RWPE1 (cell line): Measurements from ENCODE around the gene DEPP1.

ENCODE experiments used
- CTCF ChIA-PET: fragments of 350-600 bp; sonication (Branson Sonifier 250); formaldehyde crosslinking; extraction: SDS; loops from one replicate; lab custom pipeline; 2021; lab: Yijun Ruan, JAX
- POLR2A ChIA-PET: fragments of 400-600 bp; formaldehyde crosslinking; extraction: SDS; loops from one replicate; lab custom pipeline; 2020; ENCODE audit warnings: antibody characterized with exemption; ENCODE audit not compliant: low non-redundant PET; lab: Yijun Ruan, JAX
- DNase-seq: peaks from one replicate; pipeline ENCODE4 v3.0.0; 2012; ENCODE audit warnings: low spot score
- H3K27ac ChIP-seq: fragments of 450-650 bp; 2 replicates; pipeline ENCODE4 v1.5.1; 2017
- TF ChIP-seq, protein P1 (sequence below): fragments of 450-650 bp; conservative IDR thresholded peaks from 2 replicates; pipeline ENCODE4 v1.5.1; 2017; ENCODE audit warnings: low read depth, mild to moderate bottlenecking

The DEPP1 gene

GRCh38 chr10:45005284-45005683 lies 26.7 kb upstream of the DEPP1 start:
- ChIA-PET CTCF (interaction anchor here (0.7 kb wide), 1 partner anchor 136 kb away, joined by 4 read pairs; no protein-coding TSS in a partner anchor), POLR2A (no interaction called here)
- TF ChIP-seq, protein P1, sequence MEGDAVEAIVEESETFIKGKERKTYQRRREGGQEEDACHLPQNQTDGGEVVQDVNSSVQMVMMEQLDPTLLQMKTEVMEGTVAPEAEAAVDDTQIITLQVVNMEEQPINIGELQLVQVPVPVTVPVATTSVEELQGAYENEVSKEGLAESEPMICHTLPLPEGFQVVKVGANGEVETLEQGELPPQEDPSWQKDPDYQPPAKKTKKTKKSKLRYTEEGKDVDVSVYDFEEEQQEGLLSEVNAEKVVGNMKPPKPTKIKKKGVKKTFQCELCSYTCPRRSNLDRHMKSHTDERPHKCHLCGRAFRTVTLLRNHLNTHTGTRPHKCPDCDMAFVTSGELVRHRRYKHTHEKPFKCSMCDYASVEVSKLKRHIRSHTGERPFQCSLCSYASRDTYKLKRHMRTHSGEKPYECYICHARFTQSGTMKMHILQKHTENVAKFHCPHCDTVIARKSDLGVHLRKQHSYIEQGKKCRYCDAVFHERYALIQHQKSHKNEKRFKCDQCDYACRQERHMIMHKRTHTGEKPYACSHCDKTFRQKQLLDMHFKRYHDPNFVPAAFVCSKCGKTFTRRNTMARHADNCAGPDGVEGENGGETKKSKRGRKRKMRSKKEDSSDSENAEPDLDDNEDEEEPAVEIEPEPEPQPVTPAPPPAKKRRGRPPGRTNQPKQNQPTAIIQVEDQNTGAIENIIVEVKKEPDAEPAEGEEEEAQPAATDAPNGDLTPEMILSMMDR, result no peak
- DNase-seq, result no peak
- H3K27ac ChIP-seq, result no peak overlapping the region

DNA sequence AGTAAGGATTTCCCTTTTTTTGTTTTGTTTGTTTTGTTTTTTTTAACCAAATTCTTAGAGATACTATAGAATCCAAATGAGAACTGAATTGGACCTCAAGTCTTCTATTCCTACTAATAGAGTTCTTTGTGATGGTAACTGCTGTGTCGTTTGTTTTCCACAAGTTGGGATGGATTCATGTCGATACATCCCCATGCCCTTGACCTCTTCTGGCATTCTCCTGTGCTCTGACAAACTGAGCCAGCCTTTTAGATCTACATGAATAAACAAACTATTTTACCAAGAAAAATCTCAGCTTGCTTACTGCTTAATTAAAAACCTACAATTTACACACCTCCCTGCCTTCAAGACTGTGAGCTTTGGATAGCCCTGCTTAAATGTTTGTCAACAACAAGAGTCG lies 26.1 kb upstream of the DEPP1 start:
- ChIA-PET CTCF (interaction anchor here (0.7 kb wide), 1 partner anchor 136 kb away, joined by 4 read pairs; no protein-coding TSS in a partner anchor), POLR2A (no interaction called here)
- DNase-seq, result no peak
- TF ChIP-seq, protein P1, result no peak
- H3K27ac ChIP-seq, result no peak overlapping the region

GRCh38 chr10:45003432-45004000 lies 24.9 kb upstream of the DEPP1 start:
- H3K27ac ChIP-seq, result no peak overlapping the region
- TF ChIP-seq, protein P1, result no peak
- no peak for DNase-seq
- ChIA-PET CTCF (no interaction called here), POLR2A (no interaction called here)

DNA sequence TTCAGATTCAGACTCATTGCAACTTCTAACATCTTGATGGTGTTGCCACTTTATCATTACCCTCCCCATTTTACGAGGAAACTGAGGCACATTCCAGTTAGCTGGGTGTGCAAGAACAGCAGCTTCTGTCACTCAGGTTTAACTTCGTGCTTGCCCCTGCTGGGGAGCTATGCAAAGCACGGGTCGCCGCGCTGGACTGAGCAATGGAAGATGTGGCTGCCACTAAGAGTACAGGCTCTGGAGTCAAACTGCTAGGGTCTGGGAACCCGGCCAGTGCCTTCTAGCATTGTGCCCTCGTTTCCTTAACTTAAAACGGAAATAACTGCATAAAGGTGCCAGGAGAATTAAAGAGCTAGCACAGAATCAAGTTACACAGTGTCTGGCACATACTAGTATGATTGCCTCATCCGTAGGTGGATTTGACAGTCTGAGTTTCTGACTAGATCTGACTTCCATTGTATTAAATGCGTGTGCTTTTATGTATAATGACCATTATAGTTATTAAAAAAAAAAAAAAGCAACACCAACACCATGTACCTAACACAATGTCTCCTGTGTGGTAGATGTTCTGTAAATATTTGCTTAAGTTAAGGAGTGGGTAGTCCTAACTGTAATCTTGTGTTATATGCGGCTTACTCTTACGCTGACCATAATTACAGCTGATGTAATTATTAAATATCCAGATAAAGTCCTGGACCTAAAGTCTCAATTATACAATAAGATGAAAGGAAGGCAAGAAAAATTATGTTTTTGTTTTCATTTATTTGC lies 23.0 kb upstream of the DEPP1 start:
- ChIA-PET POLR2A (interaction anchor here (0.6 kb wide), 1 partner anchor 1441 kb away, joined by 7 read pairs; no protein-coding TSS in a partner anchor), CTCF (interaction anchor here (1.2 kb wide), 1 partner anchor 23 kb away, joined by 3 read pairs; the partner anchor contains the start of gene DEPP1)
- peak; percentile 63 for DNase-seq
- TF ChIP-seq, protein P1, result no peak
- H3K27ac ChIP-seq, result peak overlapping the region; percentile 95

GRCh38 chr10:45000752-45001380 lies 22.3 kb upstream of the DEPP1 start, which contains the start of gene ZNF22:
Gene ZNF22 (plus strand): TSS chr10:45000923. CDS start chr10:45003369, 2,446 bp downstream.
- CTCF ChIA-PET, result interaction anchor here (0.6 to 1.2 kb wide), 2 partner anchors 17 to 22 kb away, joined by 3 read pairs; partner anchors contain the start of gene DEPP1
- TF ChIP-seq, protein P1, result no peak
- POLR2A ChIA-PET, result no interaction called here
- peak; percentile 51 for DNase-seq
- H3K27ac ChIP-seq, result peak within 1 kb of the TSS; percentile 95

DNA sequence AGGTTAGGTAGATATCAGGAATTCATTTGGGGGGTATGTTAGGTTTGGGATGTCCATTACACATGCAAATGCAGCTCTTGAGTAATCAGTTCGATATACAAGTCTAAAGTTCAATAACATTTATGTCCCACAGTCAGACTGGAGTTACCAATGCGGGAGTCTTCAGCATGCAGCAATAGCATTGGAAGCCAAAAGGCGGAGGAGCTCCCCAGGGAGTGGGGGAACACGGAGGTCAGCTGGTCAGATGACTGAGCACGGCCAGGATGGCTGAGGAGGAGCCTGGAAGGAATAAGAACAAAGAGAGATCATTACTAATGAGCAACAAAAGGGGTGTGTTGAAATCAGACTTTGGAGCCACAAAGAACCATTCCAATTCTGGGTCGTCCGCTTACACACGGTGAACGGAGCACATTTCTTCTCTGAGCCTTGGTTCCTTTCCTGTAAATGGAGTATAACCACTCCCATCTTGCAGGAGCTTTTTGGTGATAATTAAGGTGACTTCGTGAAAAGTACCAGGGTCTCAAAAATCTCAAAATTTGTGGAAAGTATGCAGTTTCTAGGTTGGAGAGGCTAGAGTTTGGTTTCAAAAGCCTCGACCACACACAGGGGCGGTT lies 21.6 kb upstream of the DEPP1 start:
- TF ChIP-seq, protein P1, result no peak
- H3K27ac ChIP-seq, result peak overlapping the region; percentile 95
- CTCF ChIA-PET, result interaction anchor here (0.6 kb wide), 1 partner anchor 17 kb away, joined by 3 read pairs; no protein-coding TSS in a partner anchor
- DNase-seq, result no peak
- POLR2A ChIA-PET, result no interaction called here
